Stimulated activated CD4-positive, alpha-beta T cell treated with anti-CD3 and anti-CD28 coated beads, Interleukin-1b, Interleukin-23, amount 100 ng/mL, for 48 hours (primary cell): ENCODE data around the gene DNMT3L.
"Not testable (repeated sequence)": the region's sequence is repeated elsewhere in the genome, so short reads cannot be mapped to it uniquely, and the experiment has no call there.

Experiments used
- DNase-seq: peaks from one replicate; pipeline ENCODE4 v3.0.0-alpha.2; 2020

Gene DNMT3L

GRCh38 chr21:44261675-44262295 lies at the start of gene DNMT3L:
TSS of gene DNMT3L (minus strand) at chr21:44261897. CDS start at chr21:44261259, 638 bp downstream.
- no peak for DNase-seq

GRCh38 chr21:44310628-44311507 lies 49.2 kb upstream of the DNMT3L start:
- DNase-seq: no peak

GRCh38 chr21:44306936-44307704 lies 45.4 kb upstream of the DNMT3L start:
- DNase-seq: no peak

- DNase-seq: no peak
Observed at GRCh38 chr21:44305691-44306090, 44.0 kb upstream of the DNMT3L start.

GRCh38 chr21:44304877-44305293 lies 43.2 kb upstream of the DNMT3L start:
- DNase-seq: peak; percentile 36

- DNase-seq: no peak
Observed at GRCh38 chr21:44304011-44304616, 42.4 kb upstream of the DNMT3L start.

GRCh38 chr21:44303490-44303981 lies 41.8 kb upstream of the DNMT3L start:
- DNase-seq: no peak

GRCh38 chr21:44302573-44303401 lies 41.1 kb upstream of the DNMT3L start:
- DNase-seq: not testable (repeated sequence)

GRCh38 chr21:44301961-44302406 lies 40.3 kb upstream of the DNMT3L start:
- no peak for DNase-seq

GRCh38 chr21:44301141-44301540 lies 39.4 kb upstream of the DNMT3L start:
- no peak for DNase-seq

- DNase-seq: peak; percentile 55
Observed at GRCh38 chr21:44300262-44300959, 38.7 kb upstream of the DNMT3L start.

- peak; percentile 73 for DNase-seq
Observed at GRCh38 chr21:44299458-44300261, 38.0 kb upstream of the DNMT3L start, which contains the start of gene PFKL. TSS of gene PFKL (plus strand) at chr21:44300053. CDS start at chr21:44300106, 53 bp downstream.

GRCh38 chr21:44299085-44299457 lies 37.4 kb upstream of the DNMT3L start:
- DNase-seq: peak; percentile 22

GRCh38 chr21:44298301-44298700 lies 36.6 kb upstream of the DNMT3L start:
- no peak for DNase-seq

- peak; percentile 76 for DNase-seq
Observed at GRCh38 chr21:44297525-44298290, 36.0 kb upstream of the DNMT3L start.

- no peak for DNase-seq
Observed at GRCh38 chr21:44296916-44297315, 35.2 kb upstream of the DNMT3L start.

GRCh38 chr21:44296103-44296519 lies 34.4 kb upstream of the DNMT3L start:
- DNase-seq: no peak

- DNase-seq: no peak
Observed at GRCh38 chr21:44295646-44296045, 33.9 kb upstream of the DNMT3L start.

- DNase-seq: no peak
Observed at GRCh38 chr21:44295163-44295573, 33.5 kb upstream of the DNMT3L start.
